RWPE2 (cell line): ENCODE results near the gene LRRC75B.
"Not testable (repeated sequence)": the region's sequence is repeated elsewhere in the genome, so short reads cannot be mapped to it uniquely, and the experiment has no call there.

Source experiments
- ATAC-seq: fragments of 200-7000 bp; cut with Tn5 transposase; 3 replicates; pipeline ENCODE4 v1.9.1; 2021; ENCODE audit warnings: low read depth
- DNase-seq: peaks from one replicate; pipeline ENCODE4 v3.0.0-alpha.2; 2020; ENCODE audit warnings: low spot score
- H3K27ac ChIP-seq: fragments of 450-650 bp; 2 replicates; pipeline ENCODE4 v1.5.1; 2017; ENCODE audit warnings: mild to moderate bottlenecking; ENCODE audit not compliant: poor library complexity, severe bottlenecking
- H3K27me3 ChIP-seq: fragments of 250-450 bp; sonication (Bioruptor Pico); 2 replicates; pipeline ENCODE4 v1.5.1; 2021; ENCODE audit warnings: mild to moderate bottlenecking, moderate library complexity; ENCODE audit not compliant: insufficient read depth, poor library complexity, severe bottlenecking
- H3K36me3 ChIP-seq: fragments of 250-450 bp; sonication (Bioruptor Pico); 2 replicates; pipeline ENCODE4 v1.5.1; 2020; ENCODE audit warnings: low read depth, mild to moderate bottlenecking, moderate library complexity
- H3K4me1 ChIP-seq: fragments of 250-450 bp; sonication (Bioruptor Pico); 2 replicates; pipeline ENCODE4 v1.5.1; 2021; ENCODE audit warnings: mild to moderate bottlenecking, moderate library complexity; ENCODE audit not compliant: insufficient read depth, poor library complexity, severe bottlenecking
- H3K4me3 ChIP-seq: fragments of 250-450 bp; sonication (Bioruptor Pico); 2 replicates; pipeline ENCODE4 v1.5.1; 2021; ENCODE audit warnings: mild to moderate bottlenecking, moderate library complexity; ENCODE audit not compliant: severe bottlenecking
- H3K9me3 ChIP-seq: fragments of 250-450 bp; sonication (Bioruptor Pico); 2 replicates; pipeline ENCODE4 v1.5.1; 2021; ENCODE audit warnings: mild to moderate bottlenecking, moderate library complexity; ENCODE audit not compliant: severe bottlenecking
- CTCF ChIP-seq: fragments of 450-650 bp; IDR thresholded peaks from one replicate; pipeline ENCODE4 v1.5.1; 2017; ENCODE audit warnings: mild to moderate bottlenecking, moderate library complexity; ENCODE audit not compliant: poor library complexity, severe bottlenecking

Gene LRRC75B

GRCh38 chr22:24592851-24593558 is at the start of gene LRRC75B:
TSS of gene LRRC75B (minus strand) at chr22:24593073. CDS start at chr22:24593039, 34 bp downstream.
- H3K4me3 ChIP-seq = peak within 1 kb of the TSS; percentile 69
- ATAC-seq (peak; percentile 88), DNase-seq (no peak)
- no peak for TF ChIP-seq CTCF
- H3K9me3 ChIP-seq = no peaks in the 10 kb centered on the region
- peaks cover 4% of the 10 kb centered on the region for H3K4me1 ChIP-seq
- no peaks in the 10 kb centered on the region for H3K36me3 ChIP-seq
- no peaks in the 10 kb centered on the region for H3K27me3 ChIP-seq
- peak within 1 kb of the TSS; percentile 15 for H3K27ac ChIP-seq

GRCh38 chr22:24642307-24642706 is 49.4 kb upstream of the LRRC75B start:
- ATAC-seq, DNase-seq, H3K27ac ChIP-seq, H3K27me3 ChIP-seq, H3K4me3 ChIP-seq, H3K4me1 ChIP-seq, H3K36me3 ChIP-seq, H3K9me3 ChIP-seq: not testable (repeated sequence)

- H3K4me3 ChIP-seq, H3K9me3 ChIP-seq, H3K27ac ChIP-seq, DNase-seq, H3K4me1 ChIP-seq, ATAC-seq, H3K36me3 ChIP-seq, H3K27me3 ChIP-seq: not testable (repeated sequence)
These were observed 43.6 kb upstream of the LRRC75B start for GRCh38 chr22:24636513-24636912.

GRCh38 chr22:24634776-24635389 is 42.0 kb upstream of the LRRC75B start:
- DNase-seq, ATAC-seq, H3K4me3 ChIP-seq, H3K4me1 ChIP-seq, H3K9me3 ChIP-seq, H3K36me3 ChIP-seq, H3K27me3 ChIP-seq, H3K27ac ChIP-seq: not testable (repeated sequence)

- not testable (repeated sequence) for DNase-seq, H3K27ac ChIP-seq, H3K27me3 ChIP-seq, H3K4me1 ChIP-seq, H3K4me3 ChIP-seq, ATAC-seq, H3K36me3 ChIP-seq, H3K9me3 ChIP-seq
These were observed 40.6 kb upstream of the LRRC75B start for GRCh38 chr22:24633231-24634023.

- not testable (repeated sequence) for H3K4me1 ChIP-seq, H3K4me3 ChIP-seq, H3K9me3 ChIP-seq, ATAC-seq, DNase-seq, H3K36me3 ChIP-seq, H3K27me3 ChIP-seq, H3K27ac ChIP-seq
These were observed 39.8 kb upstream of the LRRC75B start for GRCh38 chr22:24632642-24633041.

GRCh38 chr22:24631430-24632122 is 38.7 kb upstream of the LRRC75B start:
- not testable (repeated sequence) for H3K27me3 ChIP-seq, H3K9me3 ChIP-seq, H3K4me1 ChIP-seq, DNase-seq, H3K4me3 ChIP-seq, H3K27ac ChIP-seq, H3K36me3 ChIP-seq, ATAC-seq

- H3K27me3 ChIP-seq, H3K4me1 ChIP-seq, ATAC-seq, DNase-seq, H3K27ac ChIP-seq, H3K4me3 ChIP-seq, H3K36me3 ChIP-seq, H3K9me3 ChIP-seq: not testable (repeated sequence)
These were observed 38.0 kb upstream of the LRRC75B start for GRCh38 chr22:24630812-24631427.

- not testable (repeated sequence) for H3K9me3 ChIP-seq, H3K27me3 ChIP-seq, ATAC-seq, H3K4me1 ChIP-seq, H3K27ac ChIP-seq, H3K4me3 ChIP-seq, H3K36me3 ChIP-seq, DNase-seq
These were observed 36.2 kb upstream of the LRRC75B start for GRCh38 chr22:24629069-24629468.
